IPS-18a (cell line): ENCODE data around the gene TMX1.

Experiments
- H3K27ac ChIP-seq: one replicate; pipeline ENCODE4 v1.5.1; 2013; ENCODE audit warnings: low read length
- H3K27me3 ChIP-seq: one replicate; pipeline ENCODE4 v1.6.1; 2013; ENCODE audit warnings: mild to moderate bottlenecking, low read length; ENCODE audit not compliant: control insufficient read depth, insufficient read depth
- H3K36me3 ChIP-seq: one replicate; pipeline ENCODE4 v1.6.1; 2013; ENCODE audit warnings: low read depth, low read length; ENCODE audit not compliant: control insufficient read depth
- H3K4me1 ChIP-seq: one replicate; pipeline ENCODE4 v1.6.1; 2013; ENCODE audit warnings: low read depth, low read length; ENCODE audit not compliant: control insufficient read depth
- H3K4me3 ChIP-seq: one replicate; pipeline ENCODE4 v1.5.1; 2013; ENCODE audit warnings: low read length
- H3K9ac ChIP-seq: one replicate; pipeline ENCODE4 v1.6.1; 2013; ENCODE audit warnings: mild to moderate bottlenecking, low read length, moderate library complexity
- H3K9me3 ChIP-seq: one replicate; pipeline ENCODE4 v1.6.1; 2013; ENCODE audit warnings: low read depth, low read length; ENCODE audit not compliant: control insufficient read depth

The TMX1 gene

DNA sequence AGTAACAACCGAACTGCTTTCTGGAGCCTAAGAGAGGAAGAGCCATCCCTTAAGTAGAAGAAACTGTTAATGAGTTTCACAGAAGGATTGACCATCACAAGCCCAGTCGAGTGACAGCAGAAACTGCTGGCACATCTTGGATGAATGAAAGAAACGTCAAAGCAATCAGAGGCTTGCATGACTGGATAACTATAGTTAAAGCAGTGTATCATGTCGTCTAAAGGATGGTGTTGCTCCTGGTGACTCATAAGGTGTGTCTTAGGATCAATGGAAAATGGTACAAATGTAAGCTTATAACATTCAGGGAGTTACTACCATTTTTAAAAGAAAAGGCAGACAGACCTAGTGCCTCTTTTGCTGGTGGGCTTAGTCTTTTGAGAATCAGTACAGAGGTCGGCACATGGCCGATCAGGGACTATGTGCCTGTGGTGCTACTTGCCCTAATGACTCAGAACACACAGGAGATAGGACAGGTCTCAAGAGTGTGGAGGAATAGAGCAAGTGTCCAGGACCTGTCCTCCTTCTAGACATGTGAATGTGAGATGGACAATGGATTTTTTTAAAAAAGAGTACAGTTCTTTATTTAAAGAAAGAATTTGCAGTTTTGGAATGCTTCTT, 55.7 kb downstream of the TMX1 start:
- Histone ChIP-seq H3K9me3 (no peaks in the 10 kb centered on the region), H3K27ac (no peak overlapping the region), H3K4me3 (no peak overlapping the region), H3K36me3 (no peaks in the 10 kb centered on the region), H3K4me1 (no peaks in the 10 kb centered on the region), H3K27me3 (no peaks in the 10 kb centered on the region), H3K9ac (no peak overlapping the region)

DNA sequence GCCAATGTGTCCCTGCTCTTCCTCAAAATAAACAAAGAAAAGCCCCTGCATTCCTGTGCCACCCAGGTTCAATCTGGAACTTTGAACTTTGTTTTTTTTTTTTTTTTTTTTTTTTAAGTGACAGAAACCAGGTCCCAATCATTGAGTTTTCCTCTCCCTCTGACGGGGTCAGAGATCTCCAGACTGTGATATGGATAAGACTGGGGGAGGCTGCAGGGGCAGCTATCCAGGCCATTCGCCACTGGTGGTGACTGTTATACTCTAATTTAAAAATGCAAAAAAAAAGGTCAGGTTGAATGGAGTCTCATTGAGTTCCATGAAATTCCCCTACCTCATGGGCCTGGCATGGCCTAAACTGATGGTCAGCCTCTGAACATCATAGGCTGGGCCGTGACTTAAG, 57.0 kb downstream of the TMX1 start:
- Histone ChIP-seq H3K27ac (no peak overlapping the region), H3K36me3 (no peaks in the 10 kb centered on the region), H3K27me3 (no peaks in the 10 kb centered on the region), H3K9me3 (no peaks in the 10 kb centered on the region), H3K4me1 (no peaks in the 10 kb centered on the region), H3K9ac (no peak overlapping the region), H3K4me3 (no peak overlapping the region)

DNA sequence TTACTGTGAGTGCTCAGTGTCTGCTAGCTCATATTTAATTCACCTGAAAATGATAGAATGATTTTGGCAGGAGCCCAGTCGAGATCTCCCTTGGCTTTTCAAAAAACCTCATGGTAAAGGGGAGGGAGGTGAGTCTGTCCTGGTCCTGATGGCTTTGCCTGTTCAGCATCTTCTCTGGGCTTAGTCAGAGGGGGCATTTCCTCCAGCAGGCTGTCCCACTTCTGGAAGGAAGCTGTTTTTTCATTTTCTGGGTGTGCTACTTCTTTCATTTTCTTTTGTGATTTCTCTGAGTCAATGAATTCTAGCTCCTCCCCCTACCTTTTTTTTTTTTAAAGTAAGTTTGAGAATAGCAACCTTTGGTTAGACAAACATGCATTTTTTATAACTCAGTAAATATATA, 58.8 kb downstream of the TMX1 start:
- no peak overlapping the region for H3K4me3 ChIP-seq
- no peaks in the 10 kb centered on the region for H3K27me3 ChIP-seq
- H3K4me1 ChIP-seq = no peaks in the 10 kb centered on the region
- H3K9me3 ChIP-seq = no peaks in the 10 kb centered on the region
- H3K9ac ChIP-seq = no peak overlapping the region
- H3K36me3 ChIP-seq = no peaks in the 10 kb centered on the region
- H3K27ac ChIP-seq = no peak overlapping the region

DNA sequence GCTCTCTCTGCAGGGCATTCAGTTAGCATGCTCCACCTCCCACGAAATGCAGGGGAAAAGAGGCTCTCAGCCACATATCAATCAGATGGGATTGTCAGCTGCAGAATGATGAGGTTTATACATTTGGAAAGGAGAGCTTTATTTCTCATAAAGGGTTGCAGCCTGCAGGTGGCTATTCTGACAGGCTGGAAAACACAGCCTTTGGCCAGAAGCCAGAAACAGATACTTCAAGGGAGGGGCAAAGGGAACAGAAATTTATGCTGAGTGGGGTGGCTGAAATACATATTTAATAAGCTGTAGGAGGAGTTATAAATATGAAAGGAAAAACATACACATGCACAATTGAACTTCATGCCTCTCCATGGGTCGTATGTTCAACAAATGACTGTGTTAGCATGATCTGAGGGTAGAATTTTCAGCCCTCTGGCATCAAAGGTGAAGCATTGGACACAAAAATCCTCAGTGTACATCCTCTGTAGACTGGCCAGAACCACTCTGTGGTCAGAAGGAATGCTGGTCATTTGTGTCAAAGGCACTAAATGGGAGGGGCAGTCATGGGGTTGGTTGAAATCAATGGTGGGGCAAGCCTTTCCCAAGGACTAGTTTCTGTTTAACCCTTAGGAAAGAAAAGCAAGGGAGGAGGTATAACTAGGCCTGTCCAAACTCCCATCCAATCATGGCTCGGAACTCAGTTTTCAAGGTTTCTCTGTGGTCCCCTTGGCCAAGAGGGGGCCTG, 62.4 kb downstream of the TMX1 start:
- H3K9ac ChIP-seq = no peak overlapping the region
- H3K27ac ChIP-seq = no peak overlapping the region
- no peaks in the 10 kb centered on the region for H3K36me3 ChIP-seq
- no peak overlapping the region for H3K4me3 ChIP-seq
- peaks cover 9% of the 10 kb centered on the region for H3K4me1 ChIP-seq
- H3K27me3 ChIP-seq = no peaks in the 10 kb centered on the region
- no peaks in the 10 kb centered on the region for H3K9me3 ChIP-seq

DNA sequence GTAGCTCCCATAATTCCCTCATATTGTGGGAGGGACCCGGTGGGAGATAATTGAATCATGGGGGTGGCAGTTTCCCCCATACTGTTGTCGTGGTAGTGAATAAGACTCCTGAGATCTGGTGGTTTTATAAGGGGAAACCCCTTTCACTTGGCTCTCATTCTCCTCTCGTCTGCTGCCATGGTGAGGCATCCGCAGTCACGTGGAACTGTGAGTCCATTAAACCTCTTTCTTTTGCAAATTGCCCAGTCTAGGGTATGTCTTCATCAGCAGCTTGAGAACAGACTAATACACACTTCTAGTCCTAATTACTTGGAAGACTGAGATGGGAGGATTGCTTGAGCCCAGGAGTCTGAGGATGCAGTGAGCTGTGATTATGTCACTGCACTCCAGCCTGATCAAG, 64.4 kb downstream of the TMX1 start:
- Histone ChIP-seq H3K9ac (no peak overlapping the region), H3K4me1 (peaks cover 9% of the 10 kb centered on the region), H3K36me3 (no peaks in the 10 kb centered on the region), H3K27ac (no peak overlapping the region), H3K9me3 (no peaks in the 10 kb centered on the region), H3K27me3 (no peaks in the 10 kb centered on the region), H3K4me3 (no peak overlapping the region)

DNA sequence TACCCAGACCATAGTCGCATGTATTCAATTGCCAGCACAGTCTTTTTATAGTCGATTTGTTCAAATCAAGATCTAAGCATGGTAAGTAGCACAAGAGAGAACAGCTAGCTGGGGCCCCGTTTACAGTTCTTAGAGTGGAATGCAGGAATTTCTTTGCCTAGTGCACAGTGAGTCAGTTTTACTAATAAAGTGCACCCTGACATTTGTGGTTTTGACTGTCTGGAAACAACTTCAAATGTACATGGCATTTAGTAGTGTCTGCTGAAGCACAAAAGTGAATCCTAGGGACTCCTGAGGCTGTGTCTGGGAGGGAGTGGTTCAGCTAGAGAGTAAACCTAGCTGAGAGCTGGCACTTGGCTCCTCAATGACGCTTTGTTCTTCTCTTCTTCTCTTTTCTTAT, 64.9 kb downstream of the TMX1 start:
- H3K27me3 ChIP-seq = no peaks in the 10 kb centered on the region
- peaks cover 9% of the 10 kb centered on the region for H3K4me1 ChIP-seq
- H3K9ac ChIP-seq = no peak overlapping the region
- no peak overlapping the region for H3K4me3 ChIP-seq
- no peak overlapping the region for H3K27ac ChIP-seq
- H3K36me3 ChIP-seq = no peaks in the 10 kb centered on the region
- no peaks in the 10 kb centered on the region for H3K9me3 ChIP-seq

DNA sequence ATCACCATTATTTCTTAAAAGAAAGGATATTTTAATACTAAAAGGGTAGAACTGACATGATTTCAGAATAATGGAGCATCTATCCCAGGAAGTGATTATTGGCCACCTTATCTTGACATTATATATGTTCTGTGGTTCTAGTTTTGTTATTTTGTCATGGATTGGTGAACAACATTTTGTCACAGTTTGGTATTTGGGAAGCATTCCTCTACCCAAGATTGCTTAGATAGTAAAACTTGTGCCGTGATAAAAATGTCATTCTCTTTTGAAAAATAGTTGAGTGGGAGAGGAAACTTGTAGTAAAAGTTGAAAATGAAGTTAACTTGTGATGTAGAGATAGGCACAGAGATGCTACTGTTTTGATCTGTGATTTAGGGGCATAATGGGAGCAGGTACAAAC, 65.7 kb downstream of the TMX1 start:
- H3K9ac ChIP-seq = no peak overlapping the region
- H3K36me3 ChIP-seq = no peaks in the 10 kb centered on the region
- H3K4me1 ChIP-seq = peaks cover 9% of the 10 kb centered on the region
- H3K9me3 ChIP-seq = no peaks in the 10 kb centered on the region
- H3K4me3 ChIP-seq = no peak overlapping the region
- H3K27me3 ChIP-seq = no peaks in the 10 kb centered on the region
- H3K27ac ChIP-seq = no peak overlapping the region
